Measurements from ENCODE around the gene RIPK3.
"Not testable (repeated sequence)": the region's sequence is repeated elsewhere in the genome, so short reads cannot be mapped to it uniquely, and the experiment has no call there.

RIPK3 gene

GRCh38 chr14:24339284-24340151 is at the start of gene RIPK3:
Gene RIPK3, minus strand, starts transcription at chr14:24339991. Its CDS starts 165 bp downstream, at chr14:24339826.
- H3K4me3 ChIP-seq (ENCODE audit: low read length), result peak within 1 kb of the TSS; percentile 73
- TF ChIP-seq CTCF (IDR thresholded peaks at IDR 0.05; ENCODE audit: insufficient read depth, low read depth, low read length, missing control alignments), result no peak
- DNase-seq (ENCODE audit: low read depth), result peak; percentile 53

GRCh38 chr14:24389226-24389848 is 49.5 kb upstream of the RIPK3 start:
- peak; percentile 26 for DNase-seq (ENCODE audit: low read depth)
- H3K4me3 ChIP-seq (ENCODE audit: low read length), result no peak overlapping the region
- no peak for TF ChIP-seq CTCF (IDR thresholded peaks at IDR 0.05; ENCODE audit: insufficient read depth, low read depth, low read length, missing control alignments)

GRCh38 chr14:24388474-24389179 is 48.8 kb upstream of the RIPK3 start:
- TF ChIP-seq CTCF (IDR thresholded peaks at IDR 0.05; ENCODE audit: insufficient read depth, low read depth, low read length, missing control alignments), result no peak
- H3K4me3 ChIP-seq (ENCODE audit: low read length), result no peak overlapping the region
- DNase-seq (ENCODE audit: low read depth), result no peak

GRCh38 chr14:24387579-24387978 is 47.8 kb upstream of the RIPK3 start:
- H3K4me3 ChIP-seq (ENCODE audit: low read length); DNase-seq (ENCODE audit: low read depth): not testable (repeated sequence)

GRCh38 chr14:24387009-24387345 is 47.2 kb upstream of the RIPK3 start:
- no peak overlapping the region for H3K4me3 ChIP-seq (ENCODE audit: low read length)
- TF ChIP-seq CTCF (IDR thresholded peaks at IDR 0.05; ENCODE audit: insufficient read depth, low read depth, low read length, missing control alignments), result no peak
- no peak for DNase-seq (ENCODE audit: low read depth)

GRCh38 chr14:24385524-24385923 is 45.7 kb upstream of the RIPK3 start:
- no peak overlapping the region for H3K4me3 ChIP-seq (ENCODE audit: low read length)
- no peak for DNase-seq (ENCODE audit: low read depth)
- TF ChIP-seq CTCF (IDR thresholded peaks at IDR 0.05; ENCODE audit: insufficient read depth, low read depth, low read length, missing control alignments), result no peak

GRCh38 chr14:24384169-24384568 is 44.4 kb upstream of the RIPK3 start:
- no peak for TF ChIP-seq CTCF (IDR thresholded peaks at IDR 0.05; ENCODE audit: insufficient read depth, low read depth, low read length, missing control alignments)
- DNase-seq (ENCODE audit: low read depth), result no peak
- H3K4me3 ChIP-seq (ENCODE audit: low read length), result no peak overlapping the region

Data from epithelial cell of esophagus (primary cell).